HL-60/S4 (cell line): ENCODE results near the gene SLC9A9.
"Not testable (repeated sequence)": the region's sequence is repeated elsewhere in the genome, so short reads cannot be mapped to it uniquely, and the experiment has no call there.

Source experiments
- in situ Hi-C: fragments of 300-500 bp; cut with MboI; formaldehyde crosslinking; loops from 2 replicates; pipeline ENCODE4 v1.14.3; 2022; ENCODE audit warnings: low sequenced_read_pairs

SLC9A9 gene

DNA sequence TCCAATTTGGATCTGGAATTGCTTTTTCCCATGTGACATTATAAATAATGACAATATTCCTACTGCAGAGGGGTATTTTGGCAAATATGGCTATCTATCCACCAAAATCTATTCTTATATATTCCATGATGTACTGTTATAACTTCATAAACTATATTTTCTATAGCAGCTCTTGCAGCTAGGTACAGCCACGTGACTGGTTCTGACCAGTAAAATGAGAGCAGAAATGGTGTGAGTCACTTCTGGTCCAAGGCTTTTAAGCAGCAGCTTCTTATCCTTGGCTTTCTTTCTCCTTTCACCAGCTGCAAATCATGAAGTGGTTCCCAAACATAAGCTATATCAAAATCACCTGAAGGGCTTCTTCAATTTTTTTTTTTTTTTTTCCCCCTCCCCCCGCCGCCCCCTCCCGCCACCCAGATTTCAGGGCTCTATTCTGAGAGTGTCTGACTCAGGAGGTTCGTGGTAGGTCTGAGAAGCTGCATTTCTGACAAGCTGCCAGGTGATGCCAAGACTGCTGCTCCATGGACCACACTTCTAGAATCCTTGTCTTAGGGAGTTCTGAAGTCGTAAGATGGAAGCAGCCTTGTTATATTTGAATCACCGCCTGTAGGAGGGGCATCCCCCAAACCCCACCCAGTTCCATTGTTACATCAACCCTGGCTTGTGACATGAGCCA, 371.2 kb downstream of the SLC9A9 start:
- in situ Hi-C loops, result no loop called here

DNA sequence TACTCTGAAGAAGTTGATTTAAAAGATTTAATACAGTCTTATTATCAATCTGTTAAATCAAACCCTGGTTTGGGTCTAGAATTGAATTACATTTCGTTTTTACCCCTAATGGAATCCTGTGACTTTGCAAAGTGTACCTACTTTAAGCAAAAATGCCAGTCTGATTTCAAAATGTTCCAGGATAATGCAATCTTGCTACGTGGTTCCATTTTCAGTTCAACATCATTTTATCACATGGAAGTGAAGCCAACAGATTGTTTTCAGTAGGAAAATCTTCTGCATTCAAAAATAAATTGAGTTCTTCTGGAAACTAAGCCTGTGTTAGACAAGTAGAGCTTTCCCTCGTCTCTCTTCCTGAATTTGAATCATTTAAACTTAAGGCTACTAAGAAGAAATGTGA, 372.3 kb downstream of the SLC9A9 start:
- in situ Hi-C loops, result no loop called here

DNA sequence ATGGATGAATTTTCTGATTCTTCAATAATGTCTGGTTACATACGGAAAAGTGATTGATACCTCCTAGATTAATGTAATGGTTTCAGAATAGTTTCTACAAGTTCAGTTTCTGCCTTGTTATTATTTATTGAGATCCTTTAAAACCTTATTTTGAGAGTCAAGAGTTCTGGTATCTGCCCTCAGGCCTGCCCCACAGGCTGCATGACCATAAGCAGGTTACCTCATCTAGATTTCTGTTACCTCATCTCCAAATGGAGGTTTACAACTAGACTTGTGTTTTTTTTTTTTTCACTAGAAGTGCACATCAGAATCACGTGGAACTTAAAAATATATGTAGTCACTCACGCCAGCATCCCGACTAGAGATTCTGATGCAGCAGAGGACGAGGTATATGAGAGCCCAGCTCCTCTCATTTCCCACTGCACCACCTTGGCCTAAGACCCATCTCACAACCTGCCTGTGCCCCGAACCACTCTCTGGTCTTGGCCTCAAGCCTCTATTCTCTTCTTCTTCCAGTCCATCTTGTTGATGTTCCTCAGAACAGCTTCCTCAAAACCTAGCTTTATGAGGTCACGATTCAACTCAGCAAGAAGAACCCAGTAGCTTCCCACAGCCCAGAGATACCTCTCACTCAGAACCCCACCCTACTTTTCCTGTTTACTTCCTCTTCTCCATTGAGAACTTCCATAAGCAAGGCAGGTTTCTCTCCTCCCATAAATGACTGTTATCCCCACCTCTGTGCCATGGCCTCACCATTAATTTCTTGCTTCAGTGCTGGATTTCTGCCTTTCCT, 375.3 kb downstream of the SLC9A9 start:
- in situ Hi-C loops, result no loop called here

DNA sequence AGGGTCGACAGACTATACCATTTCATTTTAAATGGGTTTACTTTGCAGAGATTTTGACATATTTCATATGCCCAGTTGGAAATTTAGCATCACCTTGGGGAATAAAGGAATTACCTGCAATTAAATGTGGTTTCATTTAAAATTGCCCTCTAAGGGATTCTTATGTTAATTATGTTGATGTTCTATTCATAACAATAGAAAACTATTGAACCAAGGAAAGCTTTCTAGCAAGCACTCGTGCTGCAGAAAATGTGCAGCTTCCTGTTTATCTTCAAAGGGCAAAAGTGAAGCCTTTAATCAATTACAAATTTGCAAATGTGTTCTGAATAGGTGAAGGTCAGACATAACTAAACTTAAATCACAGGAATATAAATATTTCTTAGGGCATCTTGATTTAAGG, 376.6 kb downstream of the SLC9A9 start:
- in situ Hi-C loops, result no loop called here

DNA sequence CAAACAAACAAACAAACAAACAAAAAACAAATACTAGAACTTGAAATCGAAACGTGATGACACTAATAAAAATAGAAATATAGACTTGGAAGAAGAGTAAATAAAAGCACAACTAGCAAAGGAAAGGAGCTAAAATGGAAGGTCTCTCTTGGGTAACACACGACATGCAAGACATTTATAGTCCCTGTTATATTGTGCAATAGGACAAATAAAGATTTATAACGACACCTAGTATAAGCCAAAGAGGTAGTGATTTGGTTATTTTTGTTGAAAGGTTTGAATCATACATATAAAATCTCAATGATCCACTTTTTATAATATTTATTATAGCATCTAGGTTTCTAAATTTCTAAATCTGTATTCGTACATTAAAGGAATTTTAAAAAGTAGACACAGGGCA, 379.1 kb downstream of the SLC9A9 start:
- in situ Hi-C loops, result no loop called here

DNA sequence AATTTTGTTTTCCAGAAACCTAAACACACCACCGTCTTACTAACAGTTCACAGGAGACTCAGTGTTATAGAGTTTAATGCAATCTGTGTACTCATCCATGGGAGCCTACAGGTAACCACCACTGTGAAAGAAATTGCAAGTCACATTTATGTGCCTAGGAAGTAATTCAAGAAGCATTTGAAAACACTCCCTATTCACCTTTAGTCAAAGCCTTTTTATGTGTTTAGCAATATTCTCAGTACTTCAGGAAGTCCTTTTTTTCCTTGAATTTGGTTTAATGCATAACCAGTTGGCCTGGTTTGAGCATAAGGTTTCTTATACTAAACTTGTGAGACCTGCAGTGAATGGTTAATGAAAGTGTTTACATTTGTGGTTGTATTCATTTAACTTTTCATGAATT, 382.6 kb downstream of the SLC9A9 start:
- in situ Hi-C loops, result no loop called here

DNA sequence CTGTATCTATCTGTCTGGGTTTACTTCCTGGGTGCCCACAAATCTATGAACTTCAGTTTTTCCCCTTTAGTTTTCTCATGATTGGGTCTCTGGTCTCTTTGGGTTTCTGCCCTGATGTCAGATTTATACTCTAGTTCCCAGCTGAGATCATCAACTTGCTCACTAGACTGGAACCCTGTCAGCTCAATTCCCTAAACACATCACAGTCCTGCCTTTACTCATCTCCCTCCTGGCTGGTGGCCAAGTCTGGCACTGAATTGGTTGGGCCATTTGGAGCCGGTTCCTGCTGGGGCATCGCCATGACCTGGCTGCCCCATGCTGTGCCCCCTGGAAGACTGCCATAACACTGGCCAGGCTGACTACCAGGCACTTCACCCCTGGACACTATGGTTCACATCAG, 383.4 kb downstream of the SLC9A9 start:
- in situ Hi-C loops, result no loop called here

DNA sequence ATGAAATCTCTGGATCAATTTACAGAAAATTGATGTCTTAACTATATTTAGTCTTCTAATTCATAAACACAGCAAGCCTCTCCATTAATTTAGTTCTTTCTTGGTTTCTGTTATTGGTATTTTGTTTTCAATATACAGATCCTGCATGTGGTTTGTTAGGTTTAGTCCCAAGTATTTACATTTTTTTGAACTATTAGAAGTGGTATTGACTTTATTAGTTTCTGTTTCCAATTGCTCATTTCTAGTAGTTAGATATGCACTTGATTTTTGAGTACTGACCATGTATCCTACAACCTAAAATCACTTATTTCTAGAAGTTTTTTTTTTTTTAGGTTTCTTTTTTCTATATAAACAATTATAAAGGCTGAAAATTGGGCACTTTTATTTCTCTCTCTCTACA, 392.8 kb downstream of the SLC9A9 start:
- in situ Hi-C loops, result no loop called here

DNA sequence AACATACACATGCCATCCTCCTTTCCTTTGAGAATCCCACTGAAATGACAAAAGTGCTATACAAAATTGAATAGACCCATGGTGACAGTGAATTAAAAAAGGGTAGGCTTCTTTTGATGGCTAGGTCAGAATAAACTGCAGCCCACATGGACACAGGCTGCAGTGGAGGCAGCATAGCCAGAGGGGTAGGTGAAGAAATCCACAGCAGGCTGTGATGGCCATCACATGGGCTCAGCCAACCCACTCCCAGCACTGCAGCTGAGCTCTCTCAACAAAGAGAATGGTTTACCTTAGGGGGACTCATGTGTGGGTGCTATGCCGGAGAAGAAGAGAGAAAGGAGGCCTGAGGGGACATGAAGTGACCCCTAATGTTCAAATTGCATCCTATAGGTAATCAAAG, 397.6 kb downstream of the SLC9A9 start:
- in situ Hi-C loops, result no loop called here

DNA sequence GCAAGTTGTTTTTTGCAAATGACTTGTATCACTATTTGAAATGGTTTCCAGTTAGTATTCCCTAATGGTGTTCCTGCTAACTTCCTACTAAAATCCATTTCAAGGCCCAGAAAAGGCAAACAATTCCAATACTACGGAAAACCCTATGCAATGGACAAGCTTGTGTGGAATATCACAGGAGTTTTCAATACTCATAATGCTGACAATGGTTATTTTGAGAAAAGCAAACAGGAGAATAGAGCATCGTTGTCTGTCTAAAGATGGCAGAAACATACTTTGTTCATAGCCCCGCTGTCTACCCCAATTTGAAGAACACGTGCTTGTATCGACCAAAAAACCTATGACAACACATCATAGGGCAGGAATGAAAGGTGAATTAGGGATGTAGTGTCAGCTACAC, 400.8 kb downstream of the SLC9A9 start:
- in situ Hi-C loops, result no loop called here

DNA sequence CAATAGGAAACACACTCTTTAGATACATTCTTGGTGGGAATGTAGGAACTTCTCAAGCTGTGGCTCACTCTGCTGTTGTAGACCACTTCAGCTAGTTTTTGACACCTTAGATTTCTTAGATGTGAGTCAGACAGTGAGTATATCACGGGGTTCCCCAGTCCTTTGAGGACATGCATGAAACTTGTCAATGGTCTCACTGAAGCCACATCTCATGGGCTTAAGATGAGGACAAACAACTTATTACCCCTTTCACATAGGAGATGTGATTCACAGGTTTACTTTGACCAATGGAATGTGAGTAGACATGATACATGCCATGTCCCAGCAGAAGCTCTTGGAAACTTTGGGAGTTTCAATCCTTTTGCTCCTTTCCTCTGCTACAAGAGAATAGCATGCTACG, 403.1 kb downstream of the SLC9A9 start:
- in situ Hi-C loops, result no loop called here

DNA sequence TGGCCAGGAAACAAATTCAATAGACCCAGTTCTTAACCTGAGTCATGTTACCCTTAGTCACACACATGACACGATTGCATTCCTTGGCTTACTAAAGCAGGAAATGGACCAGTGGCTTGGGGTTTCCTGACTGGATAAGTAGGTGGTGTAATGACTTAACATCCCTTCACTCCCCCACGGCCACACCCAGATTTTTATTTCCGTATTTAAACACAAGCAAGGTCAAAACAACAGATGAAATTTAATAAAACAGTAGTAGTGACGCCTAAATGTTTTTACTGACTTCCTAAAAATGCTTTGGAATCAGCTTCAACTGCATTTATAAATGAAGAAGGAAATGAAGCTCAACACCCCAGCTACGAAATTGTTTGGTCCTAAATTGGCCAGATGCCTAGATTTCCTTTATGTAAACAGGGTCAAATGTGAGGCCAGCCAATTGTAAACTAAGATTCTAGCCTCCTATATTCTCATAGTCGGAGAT, 404.4 kb downstream of the SLC9A9 start:
- in situ Hi-C loops, result no loop called here

DNA sequence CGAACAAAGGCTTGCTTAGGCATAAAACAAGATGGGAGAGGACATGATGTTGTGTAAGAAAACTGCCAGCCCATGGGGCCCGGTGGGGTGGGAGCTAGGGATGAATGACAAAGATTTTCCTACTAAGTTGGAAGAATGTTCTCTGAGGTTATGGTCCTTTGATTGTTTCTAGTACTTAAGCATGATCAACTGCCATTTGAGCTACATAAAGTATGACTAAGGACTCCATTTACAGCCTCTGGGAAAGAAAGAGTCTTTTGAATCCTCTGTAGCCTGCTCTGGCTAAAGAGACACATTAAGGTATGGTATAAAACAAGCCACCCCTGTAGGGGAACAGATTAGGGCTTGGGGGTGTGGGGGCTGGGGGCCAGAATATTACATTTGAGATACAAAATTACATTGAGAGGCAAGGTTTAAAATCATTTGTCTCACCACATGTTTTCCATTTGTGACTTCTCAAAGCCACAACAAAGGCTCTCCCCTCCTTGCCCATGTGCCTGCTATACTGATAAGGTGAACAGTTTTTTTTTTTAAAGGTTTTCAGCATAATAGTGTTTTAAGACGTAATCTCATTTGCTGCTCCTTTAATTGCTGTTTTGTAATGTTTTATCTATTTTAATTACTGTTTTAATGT, 405.3 kb downstream of the SLC9A9 start:
- in situ Hi-C loops, result no loop called here

DNA sequence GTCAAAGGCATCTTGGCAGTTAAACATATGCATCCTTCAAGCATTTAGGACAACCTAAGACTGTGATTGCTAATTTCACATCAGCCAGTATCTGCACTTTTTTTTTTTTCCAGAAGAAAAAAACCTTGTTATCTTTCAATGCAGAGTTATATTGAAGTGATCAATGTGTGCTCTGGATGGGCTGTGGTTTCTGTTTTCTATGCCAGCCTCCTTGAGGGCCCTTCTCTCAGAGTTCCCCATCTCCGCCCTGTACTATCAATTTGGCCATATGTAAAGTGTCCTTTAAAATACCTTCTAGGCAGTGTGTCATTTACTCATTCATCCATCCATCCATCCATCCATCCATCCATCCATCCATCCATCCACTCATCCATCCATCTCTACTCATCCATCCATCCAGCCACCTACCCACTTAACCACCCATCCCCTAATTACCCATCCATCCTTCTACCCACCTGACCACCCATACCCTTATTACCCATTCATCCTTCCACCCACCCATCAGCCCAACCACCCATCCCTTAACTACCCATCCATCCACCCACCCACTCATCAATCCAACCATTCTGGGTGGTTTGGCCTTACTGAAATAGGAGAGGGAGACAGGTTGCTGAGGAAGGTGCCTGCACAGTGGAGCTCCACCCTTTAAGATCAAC, 406.6 kb downstream of the SLC9A9 start:
- in situ Hi-C loops, result no loop called here

DNA sequence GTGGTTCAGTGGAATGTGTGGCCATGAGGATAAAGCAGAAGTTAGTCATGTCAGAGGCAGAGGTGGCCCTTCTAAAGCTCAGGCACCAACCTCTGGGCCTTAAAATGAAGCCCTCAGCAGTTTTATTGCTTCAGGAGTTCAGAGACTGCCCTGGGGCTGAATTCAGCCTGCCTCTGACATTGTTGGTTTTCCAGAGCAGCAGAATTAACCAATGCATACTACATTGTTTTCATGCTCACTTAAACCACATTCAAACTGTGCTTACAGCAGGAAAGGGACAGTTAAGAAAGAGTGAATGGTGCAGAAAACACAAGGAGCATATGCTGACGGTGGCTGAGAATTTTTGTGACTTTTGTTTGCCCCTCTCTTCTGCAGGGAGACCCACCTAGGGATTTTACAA, 408.5 kb downstream of the SLC9A9 start:
- in situ Hi-C loops, result no loop called here

DNA sequence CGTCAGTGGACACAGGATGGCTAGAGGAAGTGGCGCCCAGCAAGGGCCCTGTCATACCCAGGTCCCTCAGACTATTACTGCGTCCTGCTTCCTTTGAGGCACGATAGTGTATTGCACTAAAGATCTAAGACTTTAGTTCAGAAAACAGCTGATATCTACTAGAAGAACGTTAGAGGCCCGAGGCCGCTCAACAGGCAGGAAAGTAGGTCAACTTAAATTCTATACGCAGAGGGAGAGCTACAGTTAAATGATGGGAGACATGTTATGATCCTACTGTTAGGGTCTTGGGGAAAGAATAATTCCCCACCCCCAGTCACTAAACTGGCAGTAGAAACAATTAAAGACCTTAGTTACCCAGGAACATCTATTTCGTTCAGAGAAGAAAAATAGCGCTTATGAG, 410.9 kb downstream of the SLC9A9 start:
- in situ Hi-C loops, result no loop called here

DNA sequence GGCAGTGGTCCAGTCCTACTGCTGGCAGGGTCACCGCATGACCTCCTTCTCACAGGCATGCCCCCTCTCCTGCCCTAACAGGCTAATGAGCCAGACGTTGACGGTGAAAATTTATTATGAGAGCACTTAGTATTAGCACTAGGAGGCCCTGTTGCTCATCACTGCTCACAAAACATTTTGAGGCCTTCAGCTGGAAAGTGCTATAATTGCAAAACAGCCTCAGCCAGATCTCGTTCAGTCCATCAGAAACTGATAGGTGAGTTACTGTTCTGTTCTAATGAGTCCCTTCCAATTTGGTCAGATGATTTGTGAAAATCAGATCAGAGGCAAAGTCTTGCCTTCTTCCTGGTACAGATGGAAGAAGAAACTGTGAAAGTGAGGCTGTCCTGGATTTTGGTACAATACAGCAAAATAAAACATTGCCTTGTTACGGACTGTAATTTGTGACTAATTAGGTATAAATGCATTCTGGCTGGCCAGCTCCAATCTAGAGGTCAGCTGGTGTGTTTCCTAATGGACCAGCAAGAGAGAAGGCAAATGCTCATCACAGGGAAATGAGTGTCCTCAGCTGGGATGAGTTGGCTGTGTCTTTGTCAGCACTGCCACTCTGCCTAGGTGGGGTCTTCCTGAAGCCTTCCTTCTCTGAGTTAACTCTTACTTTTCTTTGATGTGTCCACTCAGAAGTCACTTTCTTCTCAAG, 411.9 kb downstream of the SLC9A9 start:
- in situ Hi-C loops, result no loop called here

DNA sequence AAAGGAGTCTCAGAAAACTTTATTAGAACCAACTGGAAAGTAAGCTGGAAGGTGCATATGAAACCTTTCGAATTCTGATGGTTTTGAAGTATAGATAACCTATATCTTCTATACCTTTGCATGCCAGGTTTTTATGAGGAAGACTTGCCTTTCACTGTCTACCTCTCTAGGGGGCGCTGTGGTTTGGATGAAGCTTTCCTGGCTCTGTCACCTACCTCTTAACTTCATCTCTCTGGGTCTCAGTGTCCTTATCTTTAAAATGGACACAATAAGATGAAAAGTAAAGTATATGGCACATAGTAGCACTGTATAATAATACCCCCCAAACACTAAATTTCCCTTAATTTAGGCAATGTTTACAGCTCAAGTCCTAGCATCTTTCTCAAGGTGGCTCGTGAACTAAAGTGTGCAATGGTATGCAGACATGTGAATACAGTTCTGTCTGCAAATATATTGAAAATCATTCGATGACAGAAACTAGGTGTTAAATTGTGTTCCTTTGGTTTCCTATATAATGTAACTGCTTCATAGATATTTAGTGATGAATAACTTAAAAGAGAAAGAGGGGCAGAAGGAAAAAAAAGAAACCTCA, 414.4 kb downstream of the SLC9A9 start:
- in situ Hi-C loops, result no loop called here

DNA sequence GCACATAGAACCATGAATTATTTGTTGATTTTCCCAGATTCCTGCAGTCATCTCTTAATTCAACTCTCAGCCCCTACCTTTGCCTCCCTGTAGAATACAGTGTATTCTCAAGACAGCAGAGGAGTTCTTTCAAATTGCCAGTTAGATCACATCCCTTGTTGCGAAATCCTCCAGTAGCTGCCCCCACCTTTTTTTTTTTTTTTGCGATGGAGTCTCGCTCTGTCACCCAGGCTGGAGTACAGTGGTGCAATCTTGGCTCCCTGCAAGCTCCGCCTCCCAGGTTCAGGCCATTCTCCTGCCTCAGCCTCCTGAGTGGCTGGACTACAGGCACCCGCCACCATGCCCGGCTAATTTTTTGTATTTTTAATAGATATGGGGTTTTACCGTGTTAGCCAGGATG, 417.0 kb downstream of the SLC9A9 start:
- in situ Hi-C loops, result not testable (repeated sequence)

DNA sequence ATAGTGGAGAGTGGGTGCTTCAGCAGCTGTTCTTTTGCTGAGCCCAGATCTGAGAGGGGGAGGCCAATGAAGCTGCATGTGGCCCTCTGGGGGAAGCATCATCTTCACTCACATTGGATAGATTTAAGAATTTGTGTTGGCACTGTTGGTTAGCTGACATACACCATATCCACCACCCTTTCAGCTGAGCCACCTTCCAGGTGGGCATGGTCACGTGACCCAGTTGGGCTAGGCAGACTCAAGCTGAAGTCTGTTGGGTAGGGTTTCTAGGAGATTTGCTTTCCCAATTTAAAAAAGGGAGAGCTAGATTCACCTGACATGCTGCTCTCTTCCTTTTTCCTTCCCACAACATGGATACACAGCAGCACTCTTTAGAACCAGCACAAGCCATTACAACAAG, 417.7 kb downstream of the SLC9A9 start:
- in situ Hi-C loops, result no loop called here
